ENCODE results near the gene DNAJC19. TPM values are rescaled to one million over a fixed set of nuclear protein-coding genes. Genes with fewer than 3 reads are reported as not detected.

Gene DNAJC19
- total RNA-seq, 1 donor from 2014 or later, result 114 TPM

GRCh38 chr3:180973543-180973942, 16.0 kb downstream of the DNAJC19 start:
- no peak for ATAC-seq
- intact Hi-C loops (cut with DNase I), result loop anchor here (10.0 kb wide), 1 partner anchor 169 kb away; no protein-coding TSS in a partner anchor
- no peak for DNase-seq (ENCODE audit: missing footprints)

GRCh38 chr3:180970931-180971330, 18.6 kb downstream of the DNAJC19 start:
- no peak for DNase-seq (ENCODE audit: missing footprints)
- intact Hi-C loops (cut with DNase I), result loop anchor here (10.0 kb wide), 1 partner anchor 166 kb away; no protein-coding TSS in a partner anchor
- no peak for ATAC-seq

- DNase-seq (ENCODE audit: missing footprints) (no peak), ATAC-seq (no peak)
- intact Hi-C loops (cut with DNase I), result no loop called here
Observed at GRCh38 chr3:180962530-180962929, 27.0 kb downstream of the DNAJC19 start.

- ATAC-seq (no peak), DNase-seq (ENCODE audit: missing footprints) (no peak)
- intact Hi-C loops (cut with DNase I), result no loop called here
Observed at GRCh38 chr3:180961552-180961951, 28.0 kb downstream of the DNAJC19 start.

GRCh38 chr3:180961087-180961486, 28.4 kb downstream of the DNAJC19 start:
- DNase-seq (ENCODE audit: missing footprints), result no peak
- ATAC-seq, result no peak
- intact Hi-C loops (cut with DNase I), result no loop called here

- ATAC-seq, result no peak
- intact Hi-C loops (cut with DNase I), result no loop called here
- DNase-seq (ENCODE audit: missing footprints), result no peak
Observed at GRCh38 chr3:180959691-180960090, 29.8 kb downstream of the DNAJC19 start.

GRCh38 chr3:180947761-180948390, 41.7 kb downstream of the DNAJC19 start:
- DNase-seq (ENCODE audit: missing footprints) (no peak), ATAC-seq (no peak)
- intact Hi-C loops (cut with DNase I), result no loop called here

GRCh38 chr3:180940826-180941225, 48.7 kb downstream of the DNAJC19 start:
- ATAC-seq, result no peak
- intact Hi-C loops (cut with DNase I), result no loop called here
- DNase-seq (ENCODE audit: missing footprints), result no peak

- DNase-seq (ENCODE audit: missing footprints), result no peak
- intact Hi-C loops (cut with DNase I), result no loop called here
- no peak for ATAC-seq
Observed at GRCh38 chr3:180934638-180935037, 54.9 kb downstream of the DNAJC19 start.

Other genes with a start within 250 kb of the DNAJC19 start
- 286 TPM for gene FXR1, start 77.1 kb downstream of the DNAJC19 start, total RNA-seq

All from Right ventricle myocardium inferior (tissue), 1 donor.